ENCODE data around the gene NIF3L1. TPM values are rescaled to one million over a fixed set of nuclear protein-coding genes. Genes with fewer than 3 reads are reported as not detected.

NIF3L1 gene
- total RNA-seq (9.9 TPM), polyA plus RNA-seq (10 to 100 TPM; 22.6 to 30.0 (median 24.3) TPM)

- Mint-ChIP-seq H3K27ac (peak within 1 kb of the TSS; percentile 94 to 100 (median 100)), H3K27me3 (peaks cover 4% of the 10 kb centered on the region), H3K4me1 (peaks cover 12 to 64% (median 39%) of the 10 kb centered on the region in 4 donors), H3K9me3 (no peaks in the 10 kb centered on the region), H3K36me3 (peaks cover 13% of the 10 kb centered on the region), H3K4me3 (peak within 1 kb of the TSS; percentile 95 to 99 (median 96))
- Histone ChIP-seq H3K9me3 (ENCODE audit: control insufficient read depth in 2 of 2, low read length in 2 of 2) (no peaks in the 10 kb centered on the region), H3K4me1 (ENCODE audit: control insufficient read depth, insufficient read depth, low read length, poor library complexity, severe bottlenecking) (peaks cover 28% of the 10 kb centered on the region), H3K27ac (ENCODE audit: insufficient read depth, low read length, poor library complexity, severe bottlenecking) (peak within 1 kb of the TSS; percentile 97), H3K36me3 (ENCODE audit: control insufficient read depth, insufficient read depth, low read length) (peaks cover 17% of the 10 kb centered on the region), H3K4me3 (ENCODE audit: low read depth, low read length) (peak within 1 kb of the TSS; percentile 98), H3K27me3 (ENCODE audit: control insufficient read depth, insufficient read depth, low read length) (no peaks in the 10 kb centered on the region)
- DNase-seq (peak; percentile 94 to 99 (median 97)), ATAC-seq (ENCODE audit: low read depth in 2 of 2) (peak; percentile 81 to 84)
Observed at GRCh38 chr2:200888704-200889625, at the start of gene NIF3L1, which contains the start of gene PPIL3. TSS of gene NIF3L1 (plus strand) at chr2:200889371. CDS start at chr2:200891944, 2,573 bp downstream. TSS of gene PPIL3 (minus strand) at chr2:200889077. CDS start at chr2:200887615, 1,462 bp downstream.

- no peaks in the 10 kb centered on the region for H3K4me1 ChIP-seq (ENCODE audit: control insufficient read depth, insufficient read depth, low read length, poor library complexity, severe bottlenecking)
- no peak overlapping the region for H3K27ac ChIP-seq (ENCODE audit: insufficient read depth, low read length, poor library complexity, severe bottlenecking)
- H3K4me1 Mint-ChIP-seq = no peaks in the 10 kb centered on the region
- no peaks in the 10 kb centered on the region for H3K36me3 ChIP-seq (ENCODE audit: control insufficient read depth, insufficient read depth, low read length)
- no peak overlapping the region for H3K4me3 Mint-ChIP-seq
- no peaks in the 10 kb centered on the region for H3K27me3 Mint-ChIP-seq
- H3K9me3 Mint-ChIP-seq = peaks cover 0 to 12% (median 0%) of the 10 kb centered on the region in 7 donors
- H3K4me3 ChIP-seq (ENCODE audit: low read depth, low read length) = no peak overlapping the region
- H3K9me3 ChIP-seq (ENCODE audit: control insufficient read depth in 2 of 2, low read length in 2 of 2) = peaks cover 9 to 11% of the 10 kb centered on the region in 2 experiments
- ATAC-seq (ENCODE audit: low read depth in 2 of 2) (no peak), DNase-seq (no peak)
- H3K27me3 ChIP-seq (ENCODE audit: control insufficient read depth, insufficient read depth, low read length) = no peaks in the 10 kb centered on the region
- peaks cover 5% of the 10 kb centered on the region for H3K36me3 Mint-ChIP-seq
- H3K27ac Mint-ChIP-seq = no peak overlapping the region
Observed at GRCh38 chr2:200839513-200839912, 49.7 kb upstream of the NIF3L1 start.

DNA sequence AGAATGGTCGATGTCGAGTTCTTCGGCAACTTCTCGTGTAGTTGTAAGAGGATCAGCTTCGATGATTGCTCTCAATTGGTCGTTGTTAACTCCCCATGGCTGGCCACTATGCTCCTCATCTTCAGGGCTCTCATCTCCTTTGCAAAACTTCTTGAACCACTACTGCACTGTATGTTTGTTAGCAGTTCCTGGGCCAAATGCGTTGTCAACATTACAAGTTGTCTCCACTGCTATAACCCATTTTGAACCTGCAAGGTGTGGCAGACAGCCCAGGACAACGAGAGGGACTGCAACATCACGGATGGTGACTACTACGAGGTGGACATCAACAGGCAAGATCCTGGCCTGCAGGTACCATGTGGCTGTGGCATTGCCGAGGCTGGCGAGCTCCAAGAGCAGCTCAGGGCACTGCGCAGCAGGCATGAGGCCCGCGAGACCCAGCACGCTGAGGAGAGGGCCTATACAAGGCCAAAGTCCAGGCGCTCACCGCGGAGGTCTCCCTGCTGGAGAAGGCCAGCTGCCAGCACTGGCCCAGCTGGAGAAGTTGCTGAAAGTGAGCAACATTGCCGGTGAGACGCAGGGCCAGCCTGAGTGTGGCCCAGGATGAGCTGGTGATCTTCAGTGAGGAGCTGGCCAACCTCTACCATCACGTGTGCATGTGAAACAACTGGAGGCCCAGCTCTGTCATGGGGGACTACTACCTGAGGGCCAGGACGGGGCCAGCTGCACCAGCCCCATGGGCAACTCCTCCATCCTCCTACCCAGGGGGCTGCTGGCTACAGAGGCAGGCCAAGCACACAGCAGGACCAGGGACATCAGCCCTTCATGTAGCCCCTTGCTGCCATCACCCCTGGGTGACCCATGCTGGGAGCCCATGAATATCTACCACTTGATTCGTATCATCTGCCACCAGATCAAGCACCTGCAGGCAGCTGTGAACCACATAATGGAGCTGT, 44.9 kb upstream of the NIF3L1 start:
- Histone ChIP-seq H3K4me3 (ENCODE audit: low read depth, low read length) (no peak overlapping the region), H3K27me3 (ENCODE audit: control insufficient read depth, insufficient read depth, low read length) (no peaks in the 10 kb centered on the region), H3K27ac (ENCODE audit: insufficient read depth, low read length, poor library complexity, severe bottlenecking) (no peak overlapping the region), H3K36me3 (ENCODE audit: control insufficient read depth, insufficient read depth, low read length) (no peaks in the 10 kb centered on the region), H3K4me1 (ENCODE audit: control insufficient read depth, insufficient read depth, low read length, poor library complexity, severe bottlenecking) (no peaks in the 10 kb centered on the region), H3K9me3 (ENCODE audit: control insufficient read depth in 2 of 2, low read length in 2 of 2) (no peaks in the 10 kb centered on the region)
- no peaks in the 10 kb centered on the region for H3K9me3 Mint-ChIP-seq
- ATAC-seq (ENCODE audit: low read depth in 2 of 2) (no peak), DNase-seq (no peak)
- no peaks in the 10 kb centered on the region for H3K27me3 Mint-ChIP-seq
- H3K27ac Mint-ChIP-seq = no peak overlapping the region
- H3K36me3 Mint-ChIP-seq = no peaks in the 10 kb centered on the region
- H3K4me3 Mint-ChIP-seq = no peak overlapping the region
- no peaks in the 10 kb centered on the region for H3K4me1 Mint-ChIP-seq

DNA sequence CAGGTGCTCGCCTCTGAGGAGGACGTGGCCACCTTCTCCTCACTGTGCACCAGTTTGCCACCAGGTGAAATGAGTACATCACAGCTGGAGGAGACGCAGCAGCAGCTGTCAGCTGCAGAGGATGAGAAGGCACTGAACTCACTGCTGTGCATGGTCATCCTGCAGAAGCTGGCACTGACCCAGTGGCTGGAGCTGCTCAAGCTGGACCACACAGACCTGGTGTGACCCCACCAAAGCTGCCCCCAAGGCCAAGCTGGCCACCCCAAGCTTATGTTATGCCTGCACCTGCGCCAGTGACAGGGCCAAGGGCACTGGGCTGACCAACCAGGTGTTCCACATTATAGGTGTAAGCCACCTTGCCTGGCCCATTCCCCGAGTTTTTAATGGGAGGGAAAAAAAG, 44.0 kb upstream of the NIF3L1 start:
- Histone ChIP-seq H3K36me3 (ENCODE audit: control insufficient read depth, insufficient read depth, low read length) (no peaks in the 10 kb centered on the region), H3K27me3 (ENCODE audit: control insufficient read depth, insufficient read depth, low read length) (no peaks in the 10 kb centered on the region), H3K4me1 (ENCODE audit: control insufficient read depth, insufficient read depth, low read length, poor library complexity, severe bottlenecking) (no peaks in the 10 kb centered on the region), H3K27ac (ENCODE audit: insufficient read depth, low read length, poor library complexity, severe bottlenecking) (no peak overlapping the region), H3K9me3 (ENCODE audit: control insufficient read depth in 2 of 2, low read length in 2 of 2) (no peaks in the 10 kb centered on the region), H3K4me3 (ENCODE audit: low read depth, low read length) (no peak overlapping the region)
- Mint-ChIP-seq H3K9me3 (no peaks in the 10 kb centered on the region), H3K27me3 (no peaks in the 10 kb centered on the region), H3K36me3 (no peaks in the 10 kb centered on the region), H3K27ac (no peak overlapping the region), H3K4me1 (peaks cover 0 to under 1% (median 0%) of the 10 kb centered on the region in 4 donors), H3K4me3 (no peak overlapping the region)
- DNase-seq = no peak
- no peak for ATAC-seq (ENCODE audit: low read depth in 2 of 2)

DNA sequence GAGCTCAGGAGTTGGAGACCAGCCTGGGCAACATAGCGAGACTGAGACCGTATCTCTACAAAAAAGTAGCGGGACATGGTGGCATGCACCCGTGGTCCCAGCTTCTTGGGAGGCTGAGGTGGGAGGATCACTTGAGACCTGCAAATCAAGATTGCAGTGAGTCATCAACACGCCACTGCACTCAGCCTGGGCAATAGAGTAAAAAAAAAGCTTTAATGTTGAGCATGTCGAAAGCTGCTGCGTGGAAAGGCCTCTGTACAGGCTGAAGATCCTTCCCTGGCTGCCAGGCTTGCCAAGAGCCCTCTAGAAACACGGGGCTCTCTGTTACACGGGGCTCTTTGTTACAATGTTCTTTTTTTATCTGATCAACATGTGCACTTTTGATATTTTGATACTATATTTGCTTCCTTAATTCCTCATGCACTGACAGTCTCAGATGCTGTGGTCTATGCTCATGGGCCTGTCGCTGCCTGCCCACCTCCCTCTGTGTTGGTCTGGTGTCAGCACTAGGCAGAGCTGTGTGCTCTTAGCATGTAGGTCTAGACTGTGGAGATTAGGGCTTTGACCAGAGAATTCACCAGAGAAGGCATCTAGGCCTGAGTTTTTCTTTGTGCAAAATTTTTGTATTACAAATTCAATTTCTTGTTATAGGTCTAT, 43.4 kb upstream of the NIF3L1 start:
- peaks cover 3% of the 10 kb centered on the region for H3K36me3 ChIP-seq (ENCODE audit: control insufficient read depth, insufficient read depth, low read length)
- Mint-ChIP-seq H3K4me1 (peaks cover 0 to 5% (median 2%) of the 10 kb centered on the region in 4 donors), H3K4me3 (peak overlapping the region in 1 of 4 donors; percentile 44), H3K36me3 (peaks cover 6% of the 10 kb centered on the region), H3K27ac (no peak overlapping the region), H3K9me3 (no peaks in the 10 kb centered on the region), H3K27me3 (no peaks in the 10 kb centered on the region)
- no peaks in the 10 kb centered on the region for H3K27me3 ChIP-seq (ENCODE audit: control insufficient read depth, insufficient read depth, low read length)
- ATAC-seq (ENCODE audit: low read depth in 2 of 2) = no peak
- no peak overlapping the region for H3K27ac ChIP-seq (ENCODE audit: insufficient read depth, low read length, poor library complexity, severe bottlenecking)
- no peaks in the 10 kb centered on the region for H3K9me3 ChIP-seq (ENCODE audit: control insufficient read depth in 2 of 2, low read length in 2 of 2)
- H3K4me3 ChIP-seq (ENCODE audit: low read depth, low read length) = no peak overlapping the region
- H3K4me1 ChIP-seq (ENCODE audit: control insufficient read depth, insufficient read depth, low read length, poor library complexity, severe bottlenecking) = no peaks in the 10 kb centered on the region
- no peak for DNase-seq

GRCh38 chr2:200847269-200847668, 41.9 kb upstream of the NIF3L1 start:
- Mint-ChIP-seq H3K9me3 (no peaks in the 10 kb centered on the region), H3K36me3 (peaks cover 18% of the 10 kb centered on the region)
- DNase-seq = no peak

GRCh38 chr2:200847939-200848338, 41.2 kb upstream of the NIF3L1 start:
- ATAC-seq (ENCODE audit: low read depth in 2 of 2) = no peak
- Mint-ChIP-seq H3K4me3 (peak overlapping the region in 1 of 4 donors; percentile 29), H3K27ac (no peak overlapping the region), H3K4me1 (peaks cover 0 to 14% (median 7%) of the 10 kb centered on the region in 4 donors), H3K36me3 (peaks cover 25% of the 10 kb centered on the region), H3K9me3 (no peaks in the 10 kb centered on the region), H3K27me3 (no peaks in the 10 kb centered on the region)
- H3K36me3 ChIP-seq (ENCODE audit: control insufficient read depth, insufficient read depth, low read length) = peaks cover 24% of the 10 kb centered on the region
- H3K27me3 ChIP-seq (ENCODE audit: control insufficient read depth, insufficient read depth, low read length) = no peaks in the 10 kb centered on the region
- no peaks in the 10 kb centered on the region for H3K4me1 ChIP-seq (ENCODE audit: control insufficient read depth, insufficient read depth, low read length, poor library complexity, severe bottlenecking)
- no peaks in the 10 kb centered on the region for H3K9me3 ChIP-seq (ENCODE audit: control insufficient read depth in 2 of 2, low read length in 2 of 2)
- no peak overlapping the region for H3K4me3 ChIP-seq (ENCODE audit: low read depth, low read length)
- DNase-seq = no peak
- H3K27ac ChIP-seq (ENCODE audit: insufficient read depth, low read length, poor library complexity, severe bottlenecking) = no peak overlapping the region

More at GRCh38 chr2:200847269-200847668, 41.9 kb upstream of the NIF3L1 start:
- no peaks in the 10 kb centered on the region for H3K9me3 ChIP-seq (ENCODE audit: control insufficient read depth in 2 of 2, low read length in 2 of 2)
- H3K36me3 ChIP-seq (ENCODE audit: control insufficient read depth, insufficient read depth, low read length) = peaks cover 17% of the 10 kb centered on the region
- H3K4me3 Mint-ChIP-seq = no peak overlapping the region
- no peak overlapping the region for H3K27ac ChIP-seq (ENCODE audit: insufficient read depth, low read length, poor library complexity, severe bottlenecking)
- ATAC-seq (ENCODE audit: low read depth in 2 of 2) = no peak
- H3K27me3 Mint-ChIP-seq = no peaks in the 10 kb centered on the region
- no peaks in the 10 kb centered on the region for H3K4me1 ChIP-seq (ENCODE audit: control insufficient read depth, insufficient read depth, low read length, poor library complexity, severe bottlenecking)
- no peak overlapping the region for H3K27ac Mint-ChIP-seq
- H3K27me3 ChIP-seq (ENCODE audit: control insufficient read depth, insufficient read depth, low read length) = no peaks in the 10 kb centered on the region
- H3K4me1 Mint-ChIP-seq = peaks cover 0 to 7% (median 6%) of the 10 kb centered on the region in 4 donors
- H3K4me3 ChIP-seq (ENCODE audit: low read depth, low read length) = no peak overlapping the region

All from CD4-positive, CD25-positive, alpha-beta regulatory T cell (primary cell).